GM12891 (cell line): ENCODE data around the gene PLA2G2A.

ENCODE experiments used
- PAX5 ChIP-seq: IDR thresholded peaks from 2 replicates; pipeline ENCODE4 v1.6.1; 2011; ENCODE audit warnings: low read length, moderate library complexity, mild to moderate bottlenecking; ENCODE audit not compliant: insufficient read depth, severe bottlenecking
- POLR2A ChIP-seq: IDR thresholded peaks from 2 replicates; pipeline ENCODE4 v1.6.1; 2011; ENCODE audit warnings: low read depth, low read length, control low read depth
- POLR2AphosphoS5 ChIP-seq: IDR thresholded peaks from 2 replicates; pipeline ENCODE4 v1.6.1; 2011; ENCODE audit warnings: low read depth, low read length, control low read depth
- POU2F2 ChIP-seq: IDR thresholded peaks from 2 replicates; pipeline ENCODE4 v1.6.1; 2011; ENCODE audit warnings: low read depth, mild to moderate bottlenecking, control low read depth, low read length, moderate library complexity
- SPI1 ChIP-seq: IDR thresholded peaks from 2 replicates; pipeline ENCODE4 v1.6.1; 2011; ENCODE audit warnings: low read depth, low read length, control low read depth
- TAF1 ChIP-seq: IDR thresholded peaks from 2 replicates; pipeline ENCODE4 v1.6.1; 2011; ENCODE audit warnings: low read depth, low read length, control low read depth

DNA sequence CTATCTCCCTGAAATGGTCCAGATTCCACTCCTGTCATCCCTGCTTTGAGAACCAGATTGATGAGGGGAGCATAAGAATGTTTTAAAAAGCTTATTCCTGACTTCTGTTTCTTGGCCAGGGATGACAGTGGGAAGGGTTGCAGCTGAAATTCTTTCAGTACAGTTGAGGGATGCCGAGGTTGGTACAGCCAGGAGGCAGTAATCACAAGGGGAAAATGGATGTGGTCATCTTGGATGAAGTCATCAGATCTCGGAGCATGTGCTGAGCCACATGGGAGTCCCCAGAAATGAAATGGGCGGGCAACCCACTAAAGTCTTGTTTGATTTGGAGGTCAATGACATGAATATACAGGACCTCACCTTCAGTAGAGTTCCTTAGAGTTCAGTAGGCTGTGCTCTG, 37.3 kb downstream of the PLA2G2A start:
- no peak for TF ChIP-seq POU2F2
- no peak for TF ChIP-seq POLR2A
- TF ChIP-seq PAX5: no peak
- no peak for TF ChIP-seq TAF1
- TF ChIP-seq POLR2AphosphoS5: no peak
- no peak for TF ChIP-seq SPI1
